HG02678 (cell line): ENCODE measurements around the gene SKAP1.

ENCODE experiments used
- ATAC-seq: cut with Tn5 transposase; IDR thresholded peaks from one replicate; pipeline ENCODE4 v1.9.1; 2021; ENCODE audit warnings: mild to moderate bottlenecking, moderate library complexity; ENCODE audit not compliant: unreplicated experiment

The SKAP1 gene

DNA sequence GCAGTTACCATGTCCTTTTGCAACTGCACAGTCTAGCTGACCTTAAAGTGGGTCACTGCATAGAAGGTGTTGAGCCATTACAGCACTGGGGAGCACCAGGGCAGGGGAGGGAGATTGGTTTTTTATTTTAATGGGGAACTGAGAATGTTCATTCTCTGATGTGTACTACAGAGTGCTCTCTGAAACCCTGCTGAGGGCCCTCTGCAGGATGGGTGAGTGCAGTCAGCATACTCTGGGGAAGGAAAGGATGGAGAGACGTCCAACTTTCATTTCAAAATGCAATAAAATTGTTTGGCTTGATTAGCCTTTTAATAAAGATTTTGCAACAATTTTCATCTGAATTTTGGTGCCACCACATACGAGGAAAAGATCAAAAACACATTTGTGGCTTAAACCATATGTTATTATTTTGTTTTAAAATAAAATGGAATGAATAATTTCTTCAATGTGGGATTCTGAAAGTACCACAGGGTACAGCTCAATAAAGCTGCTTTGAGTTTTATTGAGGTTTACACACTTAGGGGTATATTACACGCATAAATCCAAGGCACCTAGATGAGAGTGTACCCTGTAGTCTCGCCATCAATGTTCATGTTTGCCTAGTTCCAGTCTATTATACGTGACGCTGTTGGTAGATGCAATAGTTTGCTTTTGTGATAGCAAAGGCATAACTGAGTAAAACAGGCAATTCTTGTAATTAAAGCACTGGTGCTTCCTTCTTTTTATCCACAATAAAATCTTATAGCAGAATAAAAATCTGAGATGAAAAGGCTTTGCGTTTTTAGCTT, 249.0 kb downstream of the SKAP1 start:
- no peak for ATAC-seq

DNA sequence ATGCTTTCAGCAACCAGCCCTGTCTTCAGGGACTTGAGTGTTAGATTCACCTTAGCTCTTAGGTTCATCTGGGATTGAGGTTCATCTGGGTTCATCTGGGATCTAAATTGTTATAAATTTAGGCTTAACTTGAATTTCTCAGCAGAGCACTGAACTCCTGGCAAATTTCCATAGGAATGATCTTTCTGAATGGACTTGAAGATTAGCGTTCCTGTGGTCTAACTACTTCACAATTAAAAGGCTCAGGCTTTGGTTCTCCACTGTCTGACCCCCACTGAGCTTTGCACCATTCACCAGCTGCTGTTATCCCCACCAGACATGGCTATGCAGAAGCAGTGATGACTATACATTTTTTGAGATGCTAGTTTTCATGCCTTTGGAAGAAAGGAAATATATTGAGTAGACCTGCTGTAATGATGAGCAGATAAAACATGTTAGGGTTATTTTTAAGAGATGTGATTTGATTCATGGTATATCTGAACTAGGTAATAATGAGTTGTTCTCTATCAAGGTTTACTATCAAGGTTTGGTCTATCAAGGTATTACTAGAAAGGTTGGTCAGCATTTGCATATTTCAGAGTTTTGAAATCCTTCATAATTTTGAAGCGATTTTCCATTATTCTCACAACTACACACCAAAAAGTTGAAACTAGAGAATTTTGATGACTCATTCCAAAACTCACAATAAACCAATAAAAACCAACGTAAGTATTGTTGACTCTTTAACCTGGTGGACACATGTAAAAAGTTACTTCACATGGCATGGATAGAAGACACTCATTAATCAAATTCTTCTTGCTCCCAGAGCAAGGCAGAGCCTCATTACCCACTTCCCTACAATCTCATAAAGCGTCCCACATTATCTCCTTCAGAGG, 250.7 kb downstream of the SKAP1 start:
- no peak for ATAC-seq

DNA sequence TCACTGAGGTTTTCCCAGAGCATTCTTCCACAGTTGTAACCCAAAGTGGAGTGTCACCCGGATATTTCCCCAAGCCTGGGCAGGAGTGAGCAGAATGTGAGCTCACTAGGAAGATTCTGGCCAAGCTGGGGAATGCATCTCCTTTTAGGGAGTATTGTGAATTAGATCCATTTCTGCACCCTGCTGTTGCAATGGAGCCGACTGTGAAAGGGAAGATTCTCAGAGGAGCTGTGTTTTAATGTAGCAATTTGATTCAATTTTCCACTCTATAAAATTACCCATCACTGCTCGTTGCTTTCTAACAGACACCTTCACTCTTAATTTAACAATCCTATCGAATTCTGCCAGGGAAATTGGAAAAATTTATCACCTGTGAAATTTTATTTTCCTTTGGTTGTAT, 251.7 kb downstream of the SKAP1 start:
- ATAC-seq: no peak

DNA sequence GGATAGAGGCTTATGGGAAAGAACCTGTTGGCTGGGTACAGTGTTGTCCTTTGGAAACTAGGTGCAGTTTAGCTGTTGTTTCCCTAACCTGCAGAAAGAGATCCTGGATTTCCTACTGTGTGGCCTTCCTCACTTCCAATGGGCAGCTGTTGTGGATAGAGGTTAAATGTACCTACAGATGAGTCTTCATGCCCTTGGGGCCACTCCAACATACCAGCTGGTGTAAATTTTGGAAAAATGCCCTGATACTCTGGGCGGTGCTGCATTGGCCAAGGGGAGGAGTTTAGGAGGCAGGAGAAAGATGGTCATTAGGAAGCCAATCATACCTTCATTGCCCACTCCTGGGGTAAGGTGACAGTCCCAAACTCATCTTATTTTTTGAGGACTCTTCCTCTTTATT, 252.2 kb downstream of the SKAP1 start:
- no peak for ATAC-seq

DNA sequence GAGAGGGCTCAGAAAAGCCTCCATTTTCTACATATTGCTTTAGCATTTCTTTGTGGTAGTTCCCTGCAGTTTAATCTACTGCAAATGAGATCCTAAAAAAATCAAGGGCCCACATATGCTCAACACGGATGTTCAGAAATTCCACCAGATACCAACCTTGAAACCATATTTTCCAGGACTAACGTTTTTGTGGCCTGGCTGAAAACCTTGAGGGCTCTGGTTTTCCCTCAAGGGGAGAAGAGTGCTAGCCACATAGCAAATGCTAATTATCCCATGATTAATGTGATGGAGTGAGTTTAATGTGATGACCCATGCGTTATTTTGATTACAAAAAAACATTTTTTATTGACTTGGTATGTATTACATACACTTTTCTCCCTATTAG, 253.6 kb downstream of the SKAP1 start:
- no peak for ATAC-seq

DNA sequence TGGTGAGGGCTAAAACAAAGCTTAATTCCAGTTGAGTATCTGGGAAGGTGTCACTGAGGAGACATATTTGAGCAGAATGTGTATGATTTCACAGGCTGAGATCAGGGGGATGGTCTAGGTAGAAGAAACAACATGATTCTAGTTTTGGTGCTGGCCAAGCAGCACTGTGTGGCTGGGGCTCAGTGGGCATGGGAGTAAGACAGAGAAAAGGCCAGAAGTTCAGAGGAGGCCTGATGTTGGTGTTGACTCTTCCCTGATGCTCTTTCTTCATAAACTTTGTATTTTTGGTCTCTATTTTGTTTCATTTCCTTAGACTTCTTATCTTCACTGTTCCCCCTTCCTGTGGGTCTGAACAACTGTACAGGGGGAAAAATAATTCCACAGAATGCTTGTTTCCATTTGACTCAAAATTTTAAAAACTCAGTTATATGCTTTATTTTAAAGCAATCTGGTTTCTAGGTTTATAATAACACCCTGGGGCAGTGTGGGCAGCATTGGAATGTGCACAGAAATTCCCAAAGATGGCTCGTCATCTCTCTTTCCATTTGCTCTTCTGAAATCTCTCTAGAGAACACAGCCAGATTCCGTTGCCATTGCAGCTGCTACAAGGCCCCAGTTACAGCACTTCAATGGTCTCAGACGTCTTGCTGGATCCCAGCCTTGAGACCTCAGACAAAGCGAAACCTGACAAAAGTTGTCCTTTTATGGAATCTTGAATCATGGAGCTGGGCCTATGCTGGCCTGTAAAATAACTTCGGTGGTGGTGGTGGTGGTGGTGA, 254.1 kb downstream of the SKAP1 start:
- ATAC-seq: no peak

DNA sequence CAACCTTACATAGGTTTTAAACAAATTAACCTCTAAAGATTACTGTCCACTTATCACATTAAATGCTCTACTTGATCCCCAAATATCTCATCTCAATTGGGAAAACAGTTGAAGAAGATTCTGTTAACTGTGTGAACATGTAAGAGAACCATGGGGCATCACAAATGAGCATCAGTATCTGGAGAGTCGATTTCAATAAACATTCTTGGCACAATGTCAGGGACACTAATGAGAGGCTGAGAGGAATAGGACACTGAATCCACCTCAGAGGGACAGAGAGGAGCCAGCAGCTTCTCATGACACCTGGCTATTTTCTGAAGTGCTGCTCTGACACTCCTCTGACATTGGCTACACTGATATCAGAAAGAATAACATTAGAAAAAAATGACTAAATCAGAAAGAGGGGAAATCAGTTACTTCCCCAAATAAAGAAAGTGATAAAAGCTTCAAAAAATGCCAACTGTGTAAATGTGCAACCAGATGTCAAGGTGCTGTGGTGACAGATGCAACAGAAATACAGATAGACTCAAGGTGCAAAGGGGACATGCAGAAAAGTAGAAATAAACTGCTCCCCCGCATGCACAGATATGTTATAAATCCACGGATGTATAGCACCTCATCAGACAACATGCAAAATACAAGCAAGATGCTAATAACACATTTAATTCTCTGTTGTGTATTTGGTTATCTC, 255.0 kb downstream of the SKAP1 start:
- ATAC-seq: no peak

DNA sequence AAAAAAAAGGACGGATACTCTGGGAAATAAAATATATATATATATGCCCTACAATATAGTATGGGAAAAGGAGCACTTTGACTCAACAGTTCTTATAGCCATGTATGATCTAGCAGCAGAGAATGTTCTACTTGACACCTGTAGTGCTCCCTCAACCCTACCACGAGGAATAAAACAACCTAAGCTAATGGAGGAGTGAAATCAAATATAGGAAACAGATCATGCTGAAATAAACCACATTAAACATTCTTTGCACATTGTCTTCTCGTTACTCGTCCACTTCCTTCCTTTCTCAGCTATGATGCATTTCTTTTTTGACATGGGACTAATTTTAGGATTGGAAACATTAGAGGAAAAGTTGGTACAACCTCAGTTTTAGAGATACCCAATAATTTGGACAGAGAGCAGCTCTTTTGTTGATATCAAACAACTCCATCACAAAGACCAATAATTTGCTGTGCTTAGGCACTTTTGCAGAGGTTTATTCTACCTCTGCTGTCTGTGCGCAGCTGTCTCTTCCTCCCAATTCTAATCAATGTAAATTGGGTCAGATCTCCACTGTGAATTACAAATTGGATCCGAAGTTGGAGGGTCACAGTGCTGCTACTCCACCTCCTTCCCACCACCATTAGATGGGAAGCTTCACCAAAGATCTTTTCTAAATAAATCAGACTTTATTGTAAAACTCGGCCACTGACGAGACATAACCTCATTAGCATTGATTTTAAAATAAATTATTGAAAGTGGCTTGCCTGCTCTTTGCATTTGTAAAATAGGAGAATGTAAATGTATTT, 256.6 kb downstream of the SKAP1 start:
- ATAC-seq: no peak

DNA sequence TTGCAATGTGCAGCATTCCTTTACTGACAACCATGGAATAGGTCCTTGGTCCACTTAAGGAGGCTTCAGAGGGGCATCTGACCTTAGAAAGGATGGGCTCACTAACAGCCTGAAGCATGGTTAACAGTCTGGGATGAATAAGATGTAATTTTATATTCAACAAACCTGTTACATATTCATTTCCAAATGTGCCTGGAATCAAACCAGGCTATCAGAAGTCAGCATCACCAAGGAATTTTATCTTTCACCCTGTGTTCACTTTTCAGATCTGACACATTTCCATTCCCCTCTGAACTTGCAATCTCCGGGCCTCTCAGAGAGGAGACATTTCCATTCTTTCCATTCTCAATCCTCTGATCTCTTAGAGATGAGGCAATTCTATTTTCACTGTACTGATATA, 260.1 kb downstream of the SKAP1 start:
- no peak for ATAC-seq

DNA sequence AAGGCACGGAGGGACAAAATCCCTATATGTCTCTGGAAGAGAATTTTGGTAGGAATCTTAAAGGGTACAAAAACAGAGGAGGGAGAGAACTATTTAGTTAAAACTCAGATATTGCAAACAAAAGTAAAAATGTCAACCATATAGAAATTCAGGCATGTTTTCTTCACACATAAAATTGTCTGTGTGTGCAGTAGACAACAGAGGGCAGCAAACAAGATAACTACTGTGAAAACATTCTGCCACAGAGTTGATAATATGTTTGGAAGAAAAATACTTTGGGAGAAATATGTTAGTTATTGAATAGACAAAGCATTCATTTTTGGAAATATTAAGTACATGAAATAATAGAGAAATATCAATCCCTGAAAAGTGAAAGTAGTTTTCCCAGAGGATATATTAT, 266.2 kb downstream of the SKAP1 start:
- no peak for ATAC-seq

DNA sequence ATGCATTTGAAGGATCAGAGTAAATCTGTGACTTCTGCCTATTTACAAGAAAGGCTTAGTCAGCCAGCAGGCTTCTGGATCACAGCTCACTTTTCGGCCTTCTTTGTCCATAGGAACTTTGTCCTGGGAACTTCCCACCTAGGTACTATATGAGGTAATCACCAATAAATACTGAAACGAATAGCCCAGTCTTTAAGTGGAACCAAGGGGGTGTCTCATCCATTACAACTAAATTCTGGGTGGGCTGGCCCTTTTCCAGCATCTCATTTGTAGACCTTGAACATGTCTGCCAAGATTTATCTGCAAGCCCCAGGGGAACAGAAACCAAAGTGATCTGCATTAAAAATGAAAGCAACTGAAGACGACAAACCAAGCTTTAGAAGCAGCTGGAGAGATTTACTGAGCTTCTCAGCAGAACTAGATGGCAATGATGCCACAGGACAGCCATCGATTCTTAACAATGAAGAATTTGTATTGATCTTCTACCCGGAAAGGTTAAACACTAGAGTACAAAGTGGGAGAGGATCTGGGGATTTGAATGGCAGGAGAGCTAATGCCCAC, 267.0 kb downstream of the SKAP1 start:
- ATAC-seq: no peak

DNA sequence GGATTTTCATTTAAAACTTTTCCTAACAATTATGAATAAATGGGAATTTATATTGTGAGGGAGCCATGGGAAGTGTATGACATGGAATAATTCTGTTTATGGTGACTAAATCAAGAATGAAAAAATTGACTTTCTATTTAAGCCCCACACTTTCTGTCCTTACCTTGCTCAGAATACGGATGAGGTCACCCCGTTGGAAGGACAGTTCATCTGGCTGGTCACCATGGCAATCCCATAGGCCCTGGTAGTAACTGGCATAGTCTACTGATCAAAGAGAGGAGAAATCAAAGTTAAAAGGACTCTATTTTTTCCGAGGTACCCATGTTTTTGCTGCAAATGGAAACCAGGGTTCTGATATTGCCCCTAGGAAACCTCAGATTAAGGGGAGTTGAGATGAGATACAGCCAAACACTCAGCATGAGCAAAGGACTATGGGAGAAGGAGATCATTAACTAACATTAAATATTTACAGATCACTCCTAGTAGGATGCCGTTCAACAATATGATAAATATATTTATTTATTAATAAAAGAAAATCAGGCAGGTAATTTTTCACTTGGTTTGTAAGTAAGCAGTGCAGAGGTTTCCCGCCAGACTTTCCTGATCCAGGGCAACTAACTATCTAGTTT, 267.6 kb downstream of the SKAP1 start:
- no peak for ATAC-seq

DNA sequence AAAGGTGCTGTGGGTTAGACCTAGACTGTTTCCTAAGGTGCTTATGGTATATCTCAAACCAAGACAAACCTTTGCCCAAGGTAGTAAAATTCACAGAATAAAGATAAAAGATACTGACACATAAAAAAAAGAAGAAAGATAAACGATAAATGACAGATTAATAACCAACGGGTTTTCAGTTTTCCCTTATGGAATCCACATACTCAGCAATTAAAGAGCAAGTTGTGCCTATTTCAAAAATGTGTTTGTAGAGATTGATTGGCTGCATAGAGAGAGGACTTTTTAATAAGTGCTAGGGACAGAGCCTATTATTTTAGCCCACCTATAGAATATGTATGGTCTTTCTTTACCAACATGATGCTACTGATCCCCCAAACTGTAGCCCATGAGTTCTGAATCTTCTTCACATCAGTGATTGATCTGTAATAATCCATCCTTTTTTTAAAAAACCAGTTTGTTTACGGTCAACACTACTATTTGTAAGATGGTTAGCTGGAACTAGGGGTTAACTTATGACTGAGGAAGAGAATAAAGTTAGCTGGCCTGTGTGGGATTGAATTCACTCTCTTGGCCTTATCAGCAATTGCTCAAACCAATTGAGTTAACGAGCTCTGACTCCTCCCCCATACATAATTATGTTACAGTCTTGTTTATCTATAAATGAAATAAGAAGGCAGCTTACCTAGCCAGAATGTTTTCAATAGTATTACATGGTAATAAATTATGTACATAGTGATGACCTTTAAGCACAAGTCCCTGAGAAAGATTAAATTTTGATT, 268.7 kb downstream of the SKAP1 start:
- no peak for ATAC-seq

DNA sequence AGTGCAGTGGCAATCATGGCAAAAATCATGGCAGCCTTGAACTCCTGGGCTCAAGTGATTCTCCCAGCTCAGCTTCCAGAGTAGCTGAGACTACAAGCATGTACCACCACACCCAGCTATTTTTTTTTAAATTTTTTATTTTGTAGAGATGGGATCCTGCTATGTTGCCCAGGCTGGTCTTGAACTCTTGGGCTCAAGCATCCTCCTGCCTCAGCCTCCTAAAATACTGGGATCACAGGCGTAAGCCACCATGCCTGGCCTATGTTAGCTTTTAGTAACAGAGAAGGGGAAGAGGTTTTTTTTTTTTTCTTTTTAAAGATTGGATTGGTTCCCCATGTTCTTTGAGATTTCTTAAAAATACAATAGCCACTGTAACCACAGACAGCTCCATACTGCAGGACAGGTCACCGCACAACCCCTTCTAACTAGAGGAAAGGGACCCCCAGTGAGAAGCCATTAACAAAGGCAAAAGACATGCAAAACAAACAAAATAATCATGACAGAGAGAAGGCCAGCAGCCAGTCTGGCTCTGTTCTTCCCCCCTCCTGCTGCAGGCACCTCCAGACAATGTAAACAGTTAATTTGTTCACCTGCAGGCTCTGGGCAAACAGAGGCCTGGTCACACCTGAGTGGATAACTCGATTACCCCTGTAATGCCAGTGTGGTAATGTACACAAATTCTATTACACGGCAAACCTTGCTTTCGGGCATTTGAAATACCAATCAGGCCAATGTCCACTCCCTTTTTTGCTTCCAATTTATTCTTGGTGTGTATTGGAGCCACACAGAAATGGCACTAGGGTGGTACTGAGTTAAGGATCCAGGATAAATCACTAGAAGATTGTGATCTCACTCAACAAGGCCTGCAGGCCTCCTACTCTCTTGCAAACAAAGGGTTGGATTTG, 269.6 kb downstream of the SKAP1 start:
- no peak for ATAC-seq

DNA sequence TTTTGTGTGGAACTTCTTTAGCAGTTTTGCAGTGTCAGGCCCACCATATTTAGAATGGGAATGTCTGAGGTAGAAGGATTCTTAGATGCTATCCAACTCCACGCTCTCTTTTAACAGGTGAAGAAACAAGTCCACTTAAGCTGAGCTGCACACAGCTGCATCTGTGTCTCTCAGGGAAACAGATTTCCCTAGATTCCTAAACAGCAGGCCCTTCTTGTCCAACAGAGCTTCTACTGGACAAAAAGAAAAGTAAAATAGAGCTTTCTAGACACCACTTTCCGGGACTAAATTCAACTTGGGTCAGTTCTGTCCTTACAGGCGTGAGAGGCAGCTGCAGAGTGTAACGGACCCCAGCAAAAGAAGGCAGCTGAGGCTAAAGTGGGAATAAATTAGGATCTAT, 270.8 kb downstream of the SKAP1 start:
- ATAC-seq: no peak

DNA sequence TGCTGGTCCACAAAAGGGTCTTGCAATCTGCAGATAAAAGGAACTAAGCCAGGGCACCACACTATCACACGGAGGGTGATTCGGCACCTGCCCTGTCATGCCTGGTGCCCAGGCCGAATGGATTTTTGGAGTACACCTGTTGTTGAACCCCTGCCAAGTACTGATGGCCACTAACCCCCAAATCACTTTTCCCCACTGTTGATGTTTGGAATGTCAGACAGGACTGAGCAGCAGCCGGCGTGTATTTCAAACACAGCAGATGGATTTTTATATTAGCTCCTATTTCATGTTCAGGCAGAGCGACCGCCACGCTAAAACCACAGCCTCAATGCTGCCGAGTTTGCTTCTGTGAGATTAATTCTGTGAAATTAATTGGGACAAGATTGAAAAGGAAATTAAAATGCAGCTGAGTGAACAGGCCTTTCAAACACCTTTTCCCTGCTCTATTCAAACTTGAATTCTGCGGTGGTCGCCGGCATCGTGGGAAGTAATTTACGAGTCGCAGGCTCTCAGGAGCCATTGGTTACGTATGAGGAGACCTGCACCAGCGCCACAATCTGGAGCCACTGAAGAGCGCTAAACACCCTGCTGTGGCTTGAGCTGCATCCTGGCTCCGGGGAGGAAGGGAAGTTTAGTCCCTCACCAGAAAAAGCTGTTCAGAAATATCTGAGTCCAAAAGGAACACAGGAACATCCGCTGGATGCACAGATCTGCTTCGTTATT, 274.0 kb downstream of the SKAP1 start:
- ATAC-seq: no peak
